ENCODE measurements around the gene INAFM2.

DNA sequence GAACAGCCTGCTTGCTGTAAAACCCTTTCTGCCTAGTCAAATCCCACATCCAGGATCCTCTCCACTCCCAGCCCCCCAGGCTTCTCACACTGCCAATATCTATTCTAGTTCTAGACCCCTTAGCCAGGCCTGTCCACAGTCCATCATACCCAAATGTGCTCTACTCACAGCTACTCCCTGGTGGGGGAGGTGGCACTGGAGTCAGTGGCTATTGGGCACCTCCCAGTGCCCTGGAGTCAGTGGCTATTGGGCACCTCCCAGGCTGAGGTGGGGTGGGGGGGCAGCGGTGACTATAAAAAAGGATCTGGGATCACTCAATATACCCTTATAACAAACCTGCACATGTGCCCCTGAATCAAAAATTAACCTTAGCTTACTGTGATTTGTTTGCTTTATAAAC is 33.8 kb downstream of the INAFM2 start:
- TF ChIP-seq POLR2AphosphoS5 (IDR thresholded peaks at IDR 0.05; ENCODE audit: low read depth, low read length): no peak
- TF ChIP-seq TAF1 (IDR thresholded peaks at IDR 0.05; ENCODE audit: borderline replicate concordance, low read depth, low read length): no peak
- no peak for TF ChIP-seq POLR2A (IDR thresholded peaks at IDR 0.05; ENCODE audit: low read depth, low read length)
